Stomach (tissue), 4 donors: Measurements from ENCODE around the gene ESRRG.

Source experiments
- EP300 ChIP-seq: sonication (generic); formaldehyde crosslinking; IDR thresholded peaks from one replicate; pipeline ENCODE4 v1.6.1; 2017; ENCODE audit warnings: antibody characterized with exemption
- POLR2A ChIP-seq, 4 donors: fragments of 450-650 bp; IDR thresholded peaks; one replicate each; pipeline ENCODE4 v1.6.1; 2016; ENCODE audit warnings: antibody characterized with exemption in 4 of 4, control low read depth in 2 of 4, mild to moderate bottlenecking in 1 of 4, moderate library complexity in 1 of 4
- TF ChIP-seq, protein P1 (sequence below), 7 experiments: fragments of 450-650 bp in 4 of 7; fragments of 200-600 bp in 3 of 7; sonication (generic) in 3 of 7; IDR thresholded peaks; one replicate each; pipeline ENCODE4 v1.5.1; 2016 to 2019; ENCODE audit warnings: antibody characterized with exemption in 7 of 7, control low read depth in 2 of 7, mild to moderate bottlenecking in 1 of 7

DNA sequence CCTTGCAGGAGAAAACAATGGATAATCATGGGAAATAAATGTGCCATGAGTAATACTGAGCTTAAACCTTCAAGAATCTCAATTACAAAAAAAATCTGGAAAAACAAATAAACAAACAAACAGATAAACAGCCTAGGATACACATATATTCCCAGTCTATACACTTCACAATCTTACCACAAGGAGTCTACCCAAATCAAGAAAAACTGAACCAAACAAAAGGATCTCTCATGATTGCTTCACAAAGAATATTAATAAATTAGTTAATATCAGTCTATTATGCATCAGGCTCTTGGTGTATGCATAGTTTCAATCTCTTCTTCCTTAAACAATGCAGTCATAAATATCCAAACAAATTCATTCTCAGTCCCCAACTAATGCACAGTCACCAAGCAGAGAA, 3.2 kb upstream of the ESRRG start:
- TF ChIP-seq POLR2A (IDR thresholded peaks at IDR 0.05) (no peak), EP300 (no peak)
- TF ChIP-seq, protein P1, sequence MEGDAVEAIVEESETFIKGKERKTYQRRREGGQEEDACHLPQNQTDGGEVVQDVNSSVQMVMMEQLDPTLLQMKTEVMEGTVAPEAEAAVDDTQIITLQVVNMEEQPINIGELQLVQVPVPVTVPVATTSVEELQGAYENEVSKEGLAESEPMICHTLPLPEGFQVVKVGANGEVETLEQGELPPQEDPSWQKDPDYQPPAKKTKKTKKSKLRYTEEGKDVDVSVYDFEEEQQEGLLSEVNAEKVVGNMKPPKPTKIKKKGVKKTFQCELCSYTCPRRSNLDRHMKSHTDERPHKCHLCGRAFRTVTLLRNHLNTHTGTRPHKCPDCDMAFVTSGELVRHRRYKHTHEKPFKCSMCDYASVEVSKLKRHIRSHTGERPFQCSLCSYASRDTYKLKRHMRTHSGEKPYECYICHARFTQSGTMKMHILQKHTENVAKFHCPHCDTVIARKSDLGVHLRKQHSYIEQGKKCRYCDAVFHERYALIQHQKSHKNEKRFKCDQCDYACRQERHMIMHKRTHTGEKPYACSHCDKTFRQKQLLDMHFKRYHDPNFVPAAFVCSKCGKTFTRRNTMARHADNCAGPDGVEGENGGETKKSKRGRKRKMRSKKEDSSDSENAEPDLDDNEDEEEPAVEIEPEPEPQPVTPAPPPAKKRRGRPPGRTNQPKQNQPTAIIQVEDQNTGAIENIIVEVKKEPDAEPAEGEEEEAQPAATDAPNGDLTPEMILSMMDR (IDR thresholded peaks at IDR 0.05), result peak in 1 of 7 experiments; percentile 12
